Gastrocnemius medialis (tissue), 4 donors: ENCODE measurements around the gene TNNT3. TPM values are rescaled to one million over a fixed set of nuclear protein-coding genes. Genes with fewer than 3 reads are reported as not detected.

Experiments used
- ATAC-seq, 2 donors: fragments of 150-250 bp; one replicate each; pipeline ENCODE4 v1.9.1; 2016
- DNase-seq, 2 donors: peaks; one replicate each; pipeline ENCODE4 v3.0.0-alpha.2; 2019
- H3K27ac ChIP-seq, 4 donors: fragments of 200-600 bp; sonication (generic); 1 replicate in 1 of 4; 2 replicates in 3 of 4; pipeline ENCODE4 v1.5.1; 2016 to 2018; ENCODE audit warnings: mild to moderate bottlenecking in 2 of 4, moderate library complexity in 1 of 4
- H3K27me3 ChIP-seq, 3 donors: fragments of 200-600 bp; sonication (generic) in 2 of 3; 1 replicate in 1 of 3; 2 replicates in 2 of 3; pipeline versions ENCODE4 v1.5.1 to v1.6.0; 2016 to 2019; ENCODE audit warnings: mild to moderate bottlenecking in 1 of 3, moderate library complexity in 1 of 3
- H3K36me3 ChIP-seq, 2 donors: fragments of 200-600 bp; sonication (generic) in 1 of 2; one replicate each; pipeline ENCODE4 v1.5.1; 2017 to 2018
- H3K4me1 ChIP-seq, 2 donors: fragments of 200-600 bp; sonication (generic) in 1 of 2; one replicate each; pipeline ENCODE4 v1.5.1; 2016 to 2017; ENCODE audit warnings: mild to moderate bottlenecking in 2 of 2
- H3K4me3 ChIP-seq, 4 donors: fragments of 200-600 bp; sonication (generic) in 3 of 4; 1 replicate in 1 of 4; 2 replicates in 3 of 4; pipeline ENCODE4 v1.5.1; 2016 to 2019; ENCODE audit warnings: mild to moderate bottlenecking in 2 of 4
- H3K9me3 ChIP-seq, 3 donors: fragments of 200-600 bp; sonication (generic) in 2 of 3; 1 replicate in 1 of 3; 2 replicates in 2 of 3; pipeline ENCODE4 v1.5.1; 2016 to 2019
- POLR2A ChIP-seq, 2 donors: fragments of 450-650 bp; IDR thresholded peaks; one replicate each; pipeline ENCODE4 v1.6.1; 2017; ENCODE audit warnings: antibody characterized with exemption in 2 of 2, mild to moderate bottlenecking in 2 of 2, moderate library complexity in 2 of 2
- in situ Hi-C, 4 donors: fragments of 200-750 bp; cut with MboI; loops; one replicate each; pipeline versions ENCODE4 v1.15.0 to v1.8.0; 2017; ENCODE audit warnings: low sequenced_read_pairs in 4 of 4
- intact Hi-C: fragments of 100-400 bp; cut with DNase I; formaldehyde crosslinking; loops from one replicate; pipeline ENCODE4 v1.15.1; 2023; ENCODE audit warnings: low total_unique reads
- total RNA-seq, 4 donors: library from RNA; depleted of rRNA; stranded (reverse); fragments of >200 nt; gene quantifications; one replicate each; pipeline versions ENCODE4 v1.1.0 to v1.2.3, GENCODE V29; 2016
- TF ChIP-seq, protein P1 (sequence below), 5 experiments: fragments of 450-650 bp in 3 of 5; fragments of 200-600 bp in 2 of 5; sonication (generic) in 2 of 5; IDR thresholded peaks in 4 of 5; conservative IDR thresholded peaks in 1 of 5; 1 replicate in 4 of 5; 2 replicates in 1 of 5; pipeline ENCODE4 v1.5.1; 2016 to 2019; ENCODE audit warnings: antibody characterized with exemption in 5 of 5, mild to moderate bottlenecking in 3 of 5, moderate library complexity in 3 of 5

TNNT3 gene
- total RNA-seq, 4 donors from 2014 or later = 1,260 to 3,441 (median 1,835) TPM

DNA sequence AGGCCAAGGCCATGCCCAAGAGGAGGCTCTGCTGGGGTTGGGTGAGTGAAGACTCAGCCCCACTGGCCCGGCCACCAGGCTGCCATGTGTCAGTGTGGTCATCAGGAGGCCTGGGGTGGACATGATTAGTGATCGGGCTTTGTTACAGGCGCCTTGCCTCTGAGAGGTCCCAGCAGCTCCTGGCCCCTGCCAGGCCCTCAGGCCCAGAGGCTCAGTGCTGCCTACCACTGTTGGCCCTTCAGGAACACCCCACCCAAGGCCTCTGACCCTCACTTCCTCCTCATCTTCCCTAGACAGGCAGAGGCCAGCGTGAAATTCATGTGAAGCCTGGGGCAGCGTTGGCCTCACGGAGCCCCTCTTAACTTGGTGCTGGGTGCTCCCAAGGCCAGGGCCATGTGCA lies 29.8 kb downstream of the TNNT3 start:
- DNase-seq = peak in 1 of 2 donors; percentile 10
- no peaks in the 10 kb centered on the region for H3K36me3 ChIP-seq
- ATAC-seq = no peak
- intact Hi-C loops (no loop called here), in situ Hi-C loops (no loop called here)
- no peaks in the 10 kb centered on the region for H3K9me3 ChIP-seq
- no peaks in the 10 kb centered on the region for H3K27me3 ChIP-seq
- H3K27ac ChIP-seq = no peak overlapping the region
- TF ChIP-seq, protein P1, sequence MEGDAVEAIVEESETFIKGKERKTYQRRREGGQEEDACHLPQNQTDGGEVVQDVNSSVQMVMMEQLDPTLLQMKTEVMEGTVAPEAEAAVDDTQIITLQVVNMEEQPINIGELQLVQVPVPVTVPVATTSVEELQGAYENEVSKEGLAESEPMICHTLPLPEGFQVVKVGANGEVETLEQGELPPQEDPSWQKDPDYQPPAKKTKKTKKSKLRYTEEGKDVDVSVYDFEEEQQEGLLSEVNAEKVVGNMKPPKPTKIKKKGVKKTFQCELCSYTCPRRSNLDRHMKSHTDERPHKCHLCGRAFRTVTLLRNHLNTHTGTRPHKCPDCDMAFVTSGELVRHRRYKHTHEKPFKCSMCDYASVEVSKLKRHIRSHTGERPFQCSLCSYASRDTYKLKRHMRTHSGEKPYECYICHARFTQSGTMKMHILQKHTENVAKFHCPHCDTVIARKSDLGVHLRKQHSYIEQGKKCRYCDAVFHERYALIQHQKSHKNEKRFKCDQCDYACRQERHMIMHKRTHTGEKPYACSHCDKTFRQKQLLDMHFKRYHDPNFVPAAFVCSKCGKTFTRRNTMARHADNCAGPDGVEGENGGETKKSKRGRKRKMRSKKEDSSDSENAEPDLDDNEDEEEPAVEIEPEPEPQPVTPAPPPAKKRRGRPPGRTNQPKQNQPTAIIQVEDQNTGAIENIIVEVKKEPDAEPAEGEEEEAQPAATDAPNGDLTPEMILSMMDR (IDR thresholded peaks at IDR 0.05 in 4 of 5, conservative IDR thresholded peaks at IDR 0.05 in 1 of 5) = no peak
- TF ChIP-seq POLR2A (IDR thresholded peaks at IDR 0.05) = no peak
- no peak overlapping the region for H3K4me3 ChIP-seq
- H3K4me1 ChIP-seq = no peaks in the 10 kb centered on the region

DNA sequence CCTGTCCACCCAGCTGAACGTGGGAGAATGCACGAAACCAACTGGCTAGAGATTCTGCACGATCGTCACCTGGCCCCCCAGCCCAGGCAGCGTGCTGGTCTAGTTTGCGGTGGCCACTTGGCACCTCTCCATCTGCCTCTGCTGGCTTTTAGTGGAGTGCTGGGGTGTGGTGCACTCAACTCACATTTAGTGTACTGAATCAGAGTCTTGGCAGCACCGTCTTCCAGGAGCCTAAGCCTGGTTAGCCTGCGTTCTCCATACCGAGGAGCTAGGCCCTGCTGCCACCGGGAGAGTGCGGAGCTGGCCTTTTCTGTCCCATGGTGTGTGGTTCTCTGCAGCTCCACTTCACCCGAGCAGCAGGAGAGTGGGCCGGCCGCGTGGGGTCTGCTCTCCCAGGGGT lies 30.4 kb downstream of the TNNT3 start:
- intact Hi-C loops (no loop called here), in situ Hi-C loops (no loop called here)
- TF ChIP-seq POLR2A (IDR thresholded peaks at IDR 0.05) = no peak
- TF ChIP-seq, protein P1 (IDR thresholded peaks at IDR 0.05 in 4 of 5, conservative IDR thresholded peaks at IDR 0.05 in 1 of 5) = no peak
- Histone ChIP-seq H3K9me3 (no peaks in the 10 kb centered on the region), H3K27ac (no peak overlapping the region), H3K4me1 (no peaks in the 10 kb centered on the region), H3K27me3 (no peaks in the 10 kb centered on the region), H3K36me3 (no peaks in the 10 kb centered on the region), H3K4me3 (no peak overlapping the region)
- ATAC-seq (no peak), DNase-seq (no peak)

DNA sequence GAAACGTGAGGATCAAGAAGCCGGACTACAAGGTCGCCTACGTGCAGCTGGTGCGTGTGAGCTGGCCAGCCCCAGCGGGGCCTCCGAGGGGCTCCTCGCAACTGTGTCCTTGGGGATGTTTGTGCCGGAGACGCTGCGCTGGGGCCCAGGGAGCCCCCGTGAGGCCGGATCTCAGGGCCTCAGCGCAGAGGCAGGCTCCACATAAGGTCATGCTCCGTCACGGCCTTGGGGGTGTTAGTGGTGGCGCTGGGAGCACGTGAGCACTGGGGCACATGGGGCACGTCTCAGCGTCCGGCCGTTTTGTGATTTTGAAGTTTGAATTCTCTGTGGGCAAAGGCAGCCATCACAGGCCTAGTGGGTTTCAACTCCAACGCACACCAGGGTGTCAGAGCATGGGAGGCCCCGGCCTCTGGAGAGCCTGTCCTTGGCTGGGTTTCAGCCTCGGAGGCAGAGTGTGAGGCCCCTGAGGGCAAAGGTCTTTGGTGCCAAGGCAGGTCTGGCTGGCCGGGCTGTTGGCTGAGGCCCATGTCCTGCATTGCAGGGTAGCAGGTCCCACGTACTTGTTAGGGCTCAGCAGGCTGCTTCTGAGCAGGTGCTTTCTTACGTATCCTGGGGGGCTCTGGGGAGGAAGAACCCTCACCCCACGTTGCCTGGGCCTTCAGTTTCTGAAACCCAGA lies 33.4 kb downstream of the TNNT3 start:
- Histone ChIP-seq H3K27ac (peak overlapping the region; percentile 67 to 82 (median 78)), H3K9me3 (no peaks in the 10 kb centered on the region), H3K36me3 (no peaks in the 10 kb centered on the region), H3K4me3 (no peak overlapping the region), H3K27me3 (no peaks in the 10 kb centered on the region), H3K4me1 (no peaks in the 10 kb centered on the region)
- intact Hi-C loops (no loop called here), in situ Hi-C loops (no loop called here)
- TF ChIP-seq, protein P1 (IDR thresholded peaks at IDR 0.05 in 4 of 5, conservative IDR thresholded peaks at IDR 0.05 in 1 of 5) = no peak
- TF ChIP-seq POLR2A (IDR thresholded peaks at IDR 0.05) = no peak
- DNase-seq (peak in 1 of 2 donors; percentile 14), ATAC-seq (no peak)

DNA sequence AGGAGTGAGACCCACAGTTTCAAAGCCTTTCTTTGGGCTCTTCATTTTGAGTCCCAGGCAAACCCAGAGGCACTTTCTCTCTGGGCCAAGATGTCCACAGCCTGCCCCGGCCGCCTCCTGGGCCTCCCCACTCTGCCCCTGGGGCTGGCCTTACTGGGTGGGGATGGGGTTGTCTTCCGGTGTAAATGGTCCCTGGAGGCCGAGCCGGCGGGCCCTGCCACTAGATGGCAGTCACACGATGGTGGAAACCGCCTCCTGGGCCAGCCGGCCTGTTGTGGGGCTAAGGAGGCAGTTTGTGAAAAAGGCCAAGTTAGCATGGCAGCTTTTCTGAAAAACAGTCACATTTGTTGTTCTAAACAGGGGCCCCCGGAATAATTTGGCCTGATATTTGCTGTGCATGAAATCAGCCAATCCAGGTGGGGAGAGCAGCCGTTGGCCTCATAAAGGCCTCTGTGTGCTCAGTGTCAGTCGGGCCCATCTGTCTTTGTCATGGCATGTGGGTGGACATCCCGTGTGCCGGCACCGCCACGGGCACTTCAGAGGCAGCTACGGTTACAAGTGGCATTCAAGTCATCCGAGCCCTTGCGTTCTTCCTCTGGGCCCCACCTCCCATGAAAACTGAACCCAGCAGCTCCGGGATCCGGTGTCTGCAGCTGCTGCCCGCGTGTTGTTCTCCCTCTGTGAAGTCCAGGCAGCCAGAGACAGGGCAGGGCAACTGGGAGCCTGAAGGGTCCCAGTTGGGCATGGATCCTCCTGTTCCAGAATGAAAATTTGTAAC lies 34.2 kb downstream of the TNNT3 start:
- H3K4me1 ChIP-seq = no peaks in the 10 kb centered on the region
- H3K36me3 ChIP-seq = no peaks in the 10 kb centered on the region
- H3K27me3 ChIP-seq = no peaks in the 10 kb centered on the region
- H3K9me3 ChIP-seq = no peaks in the 10 kb centered on the region
- H3K27ac ChIP-seq = peak overlapping the region; percentile 67 to 82 (median 78)
- intact Hi-C loops = no loop called here
- H3K4me3 ChIP-seq = no peak overlapping the region
- ATAC-seq (peak; percentile 80), DNase-seq (peak; percentile 78 to 88)
- in situ Hi-C loops = no loop called here
- no peak for TF ChIP-seq POLR2A (IDR thresholded peaks at IDR 0.05)
- TF ChIP-seq, protein P1 (IDR thresholded peaks at IDR 0.05 in 4 of 5, conservative IDR thresholded peaks at IDR 0.05 in 1 of 5) = peak in 2 of 5 experiments; percentile 39 to 55
